Loucy (cell line): ENCODE results near the gene MAST4.

Source experiments
- H2AFZ ChIP-seq: fragments of 200-600 bp; sonication (generic); 2 replicates; pipeline ENCODE4 v1.6.0; 2016; ENCODE audit warnings: antibody characterized with exemption, mild to moderate bottlenecking, low read length, moderate library complexity
- H3F3A ChIP-seq: fragments of 200-600 bp; 2 replicates; pipeline ENCODE4 v1.6.0; 2016; ENCODE audit warnings: antibody characterized with exemption, low read depth, mild to moderate bottlenecking
- H3K27me3 ChIP-seq: fragments of 200-600 bp; sonication (generic); 2 replicates; pipeline ENCODE4 v1.6.1; 2014; ENCODE audit warnings: low read length, mild to moderate bottlenecking; ENCODE audit not compliant: insufficient read depth, poor library complexity, severe bottlenecking
- H3K36me3 ChIP-seq: fragments of 200-600 bp; sonication (generic); 2 replicates; pipeline ENCODE4 v1.6.1; 2016; ENCODE audit warnings: low read length; ENCODE audit not compliant: insufficient read depth
- H3K4me1 ChIP-seq: fragments of 200-600 bp; sonication (generic); 2 replicates; pipeline ENCODE4 v1.5.1; 2014; ENCODE audit warnings: low read length, mild to moderate bottlenecking; ENCODE audit not compliant: insufficient read depth, poor library complexity, severe bottlenecking
- H3K4me2 ChIP-seq: fragments of 200-600 bp; sonication (generic); 2 replicates; pipeline ENCODE4 v1.6.0; 2014; ENCODE audit warnings: antibody characterized with exemption, low read length, low read depth, mild to moderate bottlenecking; ENCODE audit not compliant: poor library complexity, severe bottlenecking
- H3K4me3 ChIP-seq: fragments of 200-600 bp; sonication (generic); 2 replicates; pipeline ENCODE4 v1.5.1; 2014; ENCODE audit warnings: low read length, mild to moderate bottlenecking, mixed read lengths; ENCODE audit not compliant: poor library complexity, severe bottlenecking
- H3K79me2 ChIP-seq: fragments of 200-600 bp; sonication (generic); 2 replicates; pipeline ENCODE4 v1.6.1; 2014; ENCODE audit warnings: low read length; ENCODE audit not compliant: insufficient read depth
- H3K9ac ChIP-seq: fragments of 200-600 bp; sonication (generic); 2 replicates; pipeline ENCODE4 v1.6.0; 2014; ENCODE audit warnings: mild to moderate bottlenecking, low read depth, low read length, moderate library complexity; ENCODE audit not compliant: poor library complexity, severe bottlenecking
- H3K9me2 ChIP-seq: fragments of 200-600 bp; sonication (generic); replicated peaks from 2 replicates; pipeline ENCODE4 v1.6.1; 2016; ENCODE audit warnings: low read depth, low read length, mixed read lengths
- H3K9me3 ChIP-seq: fragments of 200-600 bp; sonication (generic); 2 replicates; pipeline ENCODE4 v1.6.1; 2014; ENCODE audit warnings: mild to moderate bottlenecking, antibody characterized with exemption, low read length, low read depth; ENCODE audit not compliant: insufficient read depth
- H4K20me1 ChIP-seq: fragments of 200-600 bp; sonication (generic); 2 replicates; pipeline ENCODE4 v1.6.0; 2014; ENCODE audit warnings: antibody characterized with exemption, low read length, mild to moderate bottlenecking; ENCODE audit not compliant: insufficient read depth, poor library complexity, severe bottlenecking
- CTCF ChIP-seq: fragments of 200-600 bp; sonication (generic); conservative IDR thresholded peaks from 2 replicates; pipeline ENCODE4 v1.5.1; 2014; ENCODE audit warnings: mild to moderate bottlenecking, antibody characterized with exemption, low read length
- EZH2phosphoT487 ChIP-seq: fragments of 200-600 bp; IDR thresholded peaks from 2 replicates; pipeline ENCODE4 v1.6.1; 2018; ENCODE audit warnings: antibody characterized with exemption, mild to moderate bottlenecking, moderate library complexity, borderline replicate concordance

The MAST4 gene

DNA sequence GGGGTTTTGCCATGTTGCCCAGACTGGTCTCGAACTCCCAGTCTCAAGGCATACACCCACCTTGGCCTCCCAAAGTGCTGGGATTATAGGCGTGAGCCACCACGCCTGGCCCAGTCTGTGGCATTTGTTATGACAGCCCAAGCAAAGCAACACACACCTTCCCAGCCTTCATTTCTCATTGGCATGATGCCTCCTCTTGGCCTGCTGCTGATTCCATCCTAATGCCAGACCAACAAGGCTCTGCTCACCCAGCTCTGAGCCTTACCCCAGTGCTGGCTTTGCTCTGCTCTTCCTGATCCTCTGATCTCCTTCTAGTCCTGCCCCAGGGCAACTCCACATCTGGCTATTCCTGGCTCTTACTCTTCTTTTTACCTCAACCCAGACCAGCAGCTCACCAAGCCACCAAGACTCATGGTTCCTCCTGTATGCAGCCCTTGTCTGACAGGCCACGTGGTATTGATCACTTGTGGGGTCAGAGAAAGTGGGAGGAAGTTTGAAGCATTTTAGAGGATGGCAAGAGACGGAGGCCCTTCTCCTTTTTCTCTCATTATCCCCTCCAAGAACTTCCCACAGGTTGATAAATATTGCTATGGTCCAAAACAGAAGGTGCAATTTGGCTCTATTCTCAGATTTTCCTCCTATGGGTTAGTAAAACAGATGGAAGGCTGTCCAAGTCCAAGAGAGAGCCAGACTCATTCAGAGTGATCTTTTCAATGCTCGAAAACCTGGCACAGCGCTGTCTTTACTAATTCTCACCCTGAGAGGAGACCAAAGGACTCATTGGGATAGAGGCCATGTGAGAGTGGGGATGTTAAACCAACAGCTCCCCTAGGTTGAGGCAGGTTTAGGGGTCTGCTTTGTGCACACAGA is 599.4 kb downstream of the MAST4 start:
- Histone ChIP-seq H2AFZ (no peak overlapping the region), H3F3A (no peaks in the 10 kb centered on the region), H3K4me2 (no peak overlapping the region), H3K9ac (no peak overlapping the region), H3K4me3 (no peak overlapping the region), H3K9me2 (no peaks in the 10 kb centered on the region), H3K27me3 (no peaks in the 10 kb centered on the region), H3K4me1 (peaks cover 11% of the 10 kb centered on the region), H3K9me3 (no peaks in the 10 kb centered on the region), H3K79me2 (no peaks in the 10 kb centered on the region), H3K36me3 (no peaks in the 10 kb centered on the region), H4K20me1 (no peaks in the 10 kb centered on the region)
- TF ChIP-seq CTCF (no peak), EZH2phosphoT487 (no peak)

DNA sequence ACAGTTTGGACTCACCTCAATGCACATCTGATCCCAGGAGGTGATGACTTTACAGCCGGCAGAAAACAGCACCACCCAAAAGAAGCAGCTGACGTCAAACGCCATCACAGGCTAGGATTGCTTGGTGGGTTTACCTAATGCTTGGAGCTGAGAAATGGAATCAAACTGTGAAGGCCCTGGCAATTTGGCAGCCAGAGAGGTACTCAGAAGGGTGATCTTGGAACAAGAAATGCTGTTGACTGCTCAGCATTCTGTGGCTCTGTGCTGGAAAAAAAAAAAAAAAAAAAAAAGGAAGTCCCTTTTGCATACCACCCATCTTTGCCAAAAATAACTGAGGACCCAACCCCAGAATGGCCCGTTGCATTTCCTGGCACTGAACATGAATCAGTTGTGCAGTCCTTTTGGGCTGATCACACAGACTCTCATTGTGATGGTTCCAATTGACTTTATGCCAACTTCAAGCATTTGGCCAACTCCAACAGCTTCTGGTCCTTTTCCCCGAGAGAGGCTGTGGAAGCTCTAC is 600.4 kb downstream of the MAST4 start, which contains the start of gene CD180:
TSS of gene CD180 (minus strand) at position 263 of the 523 bp plus-strand sequence. CDS start at position 105, 158 bp downstream.
- no peak within 1 kb of the TSS for H3K9ac ChIP-seq
- no peaks in the 10 kb centered on the region for H3K27me3 ChIP-seq
- no peak within 1 kb of the TSS for H2AFZ ChIP-seq
- no peaks in the 10 kb centered on the region for H4K20me1 ChIP-seq
- H3F3A ChIP-seq = no peaks in the 10 kb centered on the region
- no peaks in the 10 kb centered on the region for H3K9me2 ChIP-seq
- peaks cover 5% of the 10 kb centered on the region; the same call in 1 of the 2 replicates for H3K9me3 ChIP-seq
- H3K4me2 ChIP-seq = no peak within 1 kb of the TSS
- no peaks in the 10 kb centered on the region for H3K79me2 ChIP-seq
- no peak for TF ChIP-seq EZH2phosphoT487
- no peak for TF ChIP-seq CTCF
- no peak within 1 kb of the TSS for H3K4me3 ChIP-seq
- peaks cover 11% of the 10 kb centered on the region for H3K4me1 ChIP-seq
- no peaks in the 10 kb centered on the region for H3K36me3 ChIP-seq

- Histone ChIP-seq H3K36me3 (no peaks in the 10 kb centered on the region), H3K9ac (no peak overlapping the region), H3K9me3 (peaks cover 5% of the 10 kb centered on the region; the same call in 1 of the 2 replicates), H3K79me2 (no peaks in the 10 kb centered on the region), H3K9me2 (no peaks in the 10 kb centered on the region), H2AFZ (no peak overlapping the region), H3K27me3 (no peaks in the 10 kb centered on the region), H4K20me1 (no peaks in the 10 kb centered on the region), H3K4me1 (peaks cover 11% of the 10 kb centered on the region), H3K4me2 (no peak overlapping the region), H3K4me3 (no peak overlapping the region), H3F3A (no peaks in the 10 kb centered on the region)
- TF ChIP-seq CTCF (no peak), EZH2phosphoT487 (no peak)
Measured at GRCh38 chr5:67197536-67197935, 601.3 kb downstream of the MAST4 start.
